HUDEP-2 (cell line): ENCODE results near the gene UVSSA.
"Not testable (repeated sequence)": the region's sequence is repeated elsewhere in the genome, so short reads cannot be mapped to it uniquely, and the experiment has no call there.

Source experiments
- DNase-seq, 76 experiments: peaks; one replicate each; lab custom pipeline; 2025; ENCODE audit not compliant: unreplicated experiment in 76 of 76; lab: John Stamatoyannopoulos, UW

The UVSSA gene

DNA sequence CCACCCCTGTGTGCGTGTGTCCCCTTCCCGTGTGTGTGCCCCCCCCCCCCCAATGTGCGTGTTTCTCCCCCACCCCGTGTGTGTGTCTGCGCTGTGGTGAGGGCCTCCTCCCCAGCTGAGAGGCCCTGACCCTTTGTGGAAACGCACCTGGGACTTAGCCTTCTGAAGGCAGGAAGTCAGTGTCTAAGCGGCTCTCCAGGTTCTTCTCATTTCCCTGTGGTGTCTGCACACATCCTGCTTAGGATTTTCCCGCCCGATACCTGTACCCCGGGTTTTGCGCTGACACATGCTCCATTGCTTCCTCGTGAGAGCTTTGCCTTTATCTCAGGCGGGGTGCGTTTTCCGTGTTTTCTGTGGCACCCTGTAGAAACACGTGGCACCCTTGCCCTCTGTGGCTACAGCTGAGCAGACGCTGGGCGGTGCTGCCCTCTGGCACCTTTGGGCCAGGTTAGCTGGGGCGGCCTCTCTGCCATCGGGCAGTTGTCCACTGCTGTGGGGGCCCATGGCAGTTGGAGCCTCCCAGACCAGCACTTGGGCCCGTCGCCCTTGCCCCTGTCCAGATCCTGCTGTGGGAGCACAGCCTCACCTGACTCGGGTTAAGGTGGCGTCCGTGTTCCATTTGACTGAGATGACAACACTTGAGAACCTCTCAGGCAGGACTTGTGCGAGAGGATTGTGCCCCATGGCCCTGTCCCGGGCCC lies 31.0 kb upstream of the UVSSA start:
- no peak for DNase-seq

DNA sequence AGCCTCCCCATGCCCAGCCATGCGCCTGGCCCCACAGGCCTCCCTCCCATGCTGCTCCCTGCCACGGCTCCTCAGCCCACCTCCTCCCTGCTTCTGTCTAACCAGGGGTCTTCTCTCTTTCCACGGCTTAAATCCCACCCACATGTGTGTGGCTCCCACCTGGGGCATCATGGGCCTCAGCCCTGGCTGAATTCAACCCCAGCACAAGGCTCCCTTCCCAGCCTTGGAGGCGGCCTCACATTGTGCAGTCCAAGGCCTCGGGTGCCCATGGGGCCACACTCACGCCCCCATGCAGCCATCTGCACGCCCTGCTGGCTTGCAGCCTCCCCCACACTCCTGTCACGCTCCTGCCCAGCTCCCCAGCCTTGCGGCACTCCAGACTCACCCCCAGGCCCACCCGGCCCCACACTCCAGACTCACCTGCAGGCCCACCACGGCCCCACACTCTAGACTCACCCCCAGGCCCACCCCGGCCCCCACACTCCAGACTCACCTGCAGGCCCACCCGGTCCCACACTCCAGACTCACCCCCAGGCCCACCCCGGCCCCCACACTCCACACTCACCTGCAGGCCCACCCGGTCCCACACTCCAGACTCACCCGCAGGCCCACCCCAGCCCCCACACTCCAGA lies 30.4 kb upstream of the UVSSA start:
- DNase-seq, result no peak

DNA sequence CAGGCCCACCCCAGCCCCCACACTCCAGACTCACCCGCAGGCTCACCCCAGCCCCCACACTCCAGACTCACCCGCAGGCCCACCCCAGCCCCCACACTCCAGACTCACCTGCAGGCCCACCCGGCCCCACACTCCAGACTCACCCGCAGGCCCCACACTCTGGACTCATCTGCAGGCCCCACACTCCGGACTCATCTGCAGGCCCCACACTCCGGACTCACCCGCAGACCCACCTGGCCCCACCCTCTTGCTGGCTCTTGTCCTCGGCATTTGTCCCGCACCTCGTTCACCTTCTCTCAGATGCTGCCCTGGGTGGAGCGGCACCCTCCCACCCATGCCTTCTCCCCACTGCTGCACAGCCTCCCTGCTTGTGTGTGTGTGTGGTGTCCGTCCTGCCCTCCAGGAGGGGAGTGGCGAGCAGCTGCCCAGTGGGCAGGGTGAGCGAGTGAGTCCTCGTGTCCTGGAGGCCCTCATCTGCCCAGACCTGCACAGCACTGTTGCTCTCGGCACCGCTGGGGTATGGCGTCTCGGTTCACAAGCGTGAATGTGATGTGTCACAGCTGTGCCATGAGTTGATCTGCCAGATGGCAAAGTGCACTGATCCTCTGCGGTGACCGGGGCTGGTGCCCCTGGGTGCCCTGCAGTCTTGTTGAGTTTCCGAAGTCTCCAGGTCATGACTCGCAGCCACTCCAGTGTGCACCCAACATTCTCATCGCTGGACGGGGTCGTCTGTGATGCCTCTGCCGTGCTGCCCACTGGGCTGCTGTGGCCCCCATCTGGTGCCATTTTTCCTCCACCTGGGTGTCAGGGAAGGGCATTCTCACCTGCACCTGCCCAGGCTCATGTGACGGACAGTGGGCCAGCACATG lies 29.6 kb upstream of the UVSSA start:
- DNase-seq, result no peak

DNA sequence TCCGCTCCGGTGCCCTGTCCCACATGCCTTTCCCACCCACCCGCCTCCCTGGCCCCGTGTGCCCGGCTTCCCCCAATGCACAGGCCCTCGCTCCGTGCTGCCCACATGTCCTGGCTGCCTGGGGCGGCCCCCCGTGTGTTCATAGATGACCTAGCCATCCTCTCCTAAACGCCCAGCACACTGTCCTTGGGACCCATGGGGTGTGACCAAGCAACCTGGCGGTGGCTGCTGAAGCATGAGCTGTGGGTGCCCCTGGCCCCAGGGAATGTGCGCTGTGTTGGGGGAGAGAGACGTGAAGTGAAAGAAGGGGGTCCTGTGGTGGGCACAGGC lies 29.0 kb upstream of the UVSSA start:
- no peak for DNase-seq

DNA sequence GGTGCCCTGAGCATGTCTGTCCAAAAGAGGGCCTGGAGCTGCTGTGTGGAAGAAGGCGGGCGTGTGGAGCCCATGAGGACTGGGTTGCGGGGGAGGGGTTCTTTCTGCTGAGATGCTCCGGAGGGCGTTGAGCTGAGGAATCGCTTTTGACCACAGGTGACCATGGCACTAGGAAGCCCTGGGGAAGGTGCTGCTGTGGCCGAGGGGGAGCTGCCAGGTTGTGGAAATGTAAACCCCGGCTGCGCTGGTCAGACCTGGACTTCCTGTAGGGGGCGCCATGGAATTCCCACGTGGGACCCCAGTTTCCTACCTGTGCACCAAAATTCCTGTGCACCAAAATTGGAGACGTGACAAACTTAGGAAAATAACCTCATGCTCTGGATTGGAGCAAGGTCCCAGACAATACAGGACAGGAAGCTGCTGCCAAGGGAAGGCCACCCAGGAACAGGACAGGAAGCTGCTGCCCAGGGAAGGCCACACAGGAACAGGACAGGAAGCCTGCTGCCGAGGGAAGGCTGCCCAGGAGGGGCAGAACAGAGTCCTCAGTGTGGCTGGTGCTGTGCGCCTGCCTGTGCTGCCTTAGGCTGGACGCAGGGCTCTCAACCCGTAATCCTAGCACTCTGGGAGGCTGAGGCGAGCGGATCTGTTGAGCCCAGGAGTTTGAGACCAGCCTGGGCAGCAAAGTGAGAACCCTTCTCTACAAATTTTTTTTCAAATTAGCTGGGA lies 28.4 kb upstream of the UVSSA start:
- peak in 1 of 76 experiments; percentile 6 for DNase-seq

DNA sequence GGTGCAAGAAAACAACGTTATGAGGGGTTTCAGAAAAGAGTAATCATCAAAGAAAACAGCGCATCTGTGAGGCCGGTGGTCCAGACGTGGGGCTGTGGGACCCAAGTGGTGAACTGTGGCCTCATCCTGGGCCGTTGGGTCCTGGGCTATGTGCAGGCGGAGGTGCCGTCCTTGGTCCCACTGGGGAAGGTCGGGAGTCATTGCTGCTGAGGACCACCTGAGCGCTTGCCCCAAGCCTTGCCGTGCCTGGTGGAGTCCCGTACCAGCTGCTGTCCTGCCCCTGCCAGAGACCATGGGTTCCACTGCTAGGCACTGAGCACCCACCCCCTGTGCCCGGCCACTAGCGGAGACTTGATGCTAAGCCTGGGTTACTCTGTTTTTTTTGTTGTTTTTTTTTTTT lies 25.5 kb upstream of the UVSSA start:
- no peak for DNase-seq

DNA sequence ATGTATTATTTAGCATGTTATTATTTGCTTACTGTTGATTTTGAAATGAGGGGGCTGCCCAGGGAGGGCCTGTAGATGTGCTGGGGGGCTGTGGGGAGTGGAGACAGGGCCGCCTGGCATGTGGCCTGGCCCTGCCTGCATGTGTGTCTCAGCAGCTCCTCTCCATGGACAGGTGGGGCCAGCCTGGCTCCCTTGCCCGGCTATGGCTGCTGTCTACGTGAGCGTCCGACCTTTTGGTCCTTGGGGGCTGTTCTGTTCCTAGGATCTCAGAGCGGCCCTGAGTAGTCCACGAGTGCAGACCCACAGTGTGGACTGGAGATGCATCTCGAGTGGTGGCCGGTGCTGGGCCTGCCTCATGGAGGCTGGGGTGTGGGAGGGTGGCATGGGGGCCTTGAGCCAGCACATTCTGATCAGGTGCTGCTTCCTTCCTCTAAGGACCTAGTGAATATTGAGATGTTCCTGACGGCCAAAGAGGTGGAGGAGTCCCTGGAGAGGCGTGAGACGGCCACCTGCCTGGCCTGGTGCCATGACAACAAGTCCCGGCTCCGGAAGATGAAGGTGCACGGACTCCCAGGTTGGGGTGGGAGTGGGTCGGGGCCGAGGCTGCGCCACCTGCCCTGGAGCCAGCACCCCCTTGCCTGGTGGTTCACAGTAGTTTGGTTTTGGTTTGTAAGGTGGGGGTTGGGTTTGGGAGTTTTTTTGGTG lies 24.9 kb upstream of the UVSSA start:
- DNase-seq, result no peak

DNA sequence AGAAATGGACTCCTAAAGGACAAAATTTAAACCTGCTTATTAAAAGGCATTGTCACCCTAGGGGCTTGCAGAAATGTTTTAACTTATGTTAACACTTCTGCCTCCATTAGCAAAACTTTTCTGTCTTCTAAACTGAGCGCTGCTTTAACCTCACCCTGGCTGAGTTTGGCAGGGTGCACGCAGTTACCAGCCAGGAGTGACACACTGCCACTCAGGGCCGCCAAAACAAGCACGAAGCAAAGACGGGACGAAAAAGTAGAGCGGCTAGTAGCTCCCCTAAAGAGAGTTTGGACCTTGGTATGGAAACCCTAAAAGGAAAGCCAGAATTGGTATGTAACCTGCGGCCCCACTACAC lies 23.8 kb upstream of the UVSSA start:
- no peak for DNase-seq

DNA sequence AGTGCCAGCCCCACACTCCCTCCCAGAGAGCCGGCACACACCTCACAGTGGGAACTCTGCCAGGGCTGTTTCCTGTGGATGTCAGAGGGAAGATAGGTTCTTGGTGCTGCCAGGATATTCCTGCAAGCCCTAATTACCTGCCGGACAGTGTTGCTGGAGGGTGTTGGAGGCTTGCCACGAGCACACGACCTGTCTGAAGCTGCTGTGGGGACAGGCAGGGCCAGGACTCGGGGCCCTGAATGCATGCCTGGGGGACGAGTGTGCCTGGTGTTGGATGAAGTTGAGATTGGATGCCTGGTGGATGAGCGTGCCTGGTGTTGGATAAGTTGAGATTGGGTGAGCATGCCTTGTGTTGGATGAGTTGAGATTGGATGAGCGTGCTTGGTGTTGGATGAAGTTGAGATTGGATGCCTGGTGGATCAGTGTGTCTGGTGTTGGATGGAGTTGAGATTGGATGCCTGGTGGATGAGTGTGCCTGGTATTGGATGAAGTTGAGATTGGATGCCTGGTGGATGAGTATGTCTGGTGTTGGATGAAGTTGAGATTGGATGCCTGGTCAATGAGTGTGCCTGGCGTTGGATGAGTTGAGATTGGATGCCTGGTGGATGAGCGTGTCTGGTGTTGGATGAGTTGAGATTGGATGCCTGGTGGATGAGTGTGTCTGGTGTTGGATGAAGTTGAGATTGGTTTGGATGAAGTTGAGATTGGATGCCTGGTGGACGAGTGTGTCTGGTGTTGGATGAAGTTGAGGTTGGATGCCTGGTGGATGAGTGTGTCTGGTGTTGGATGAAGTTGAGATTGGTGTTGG lies 23.2 kb upstream of the UVSSA start:
- no peak for DNase-seq

DNA sequence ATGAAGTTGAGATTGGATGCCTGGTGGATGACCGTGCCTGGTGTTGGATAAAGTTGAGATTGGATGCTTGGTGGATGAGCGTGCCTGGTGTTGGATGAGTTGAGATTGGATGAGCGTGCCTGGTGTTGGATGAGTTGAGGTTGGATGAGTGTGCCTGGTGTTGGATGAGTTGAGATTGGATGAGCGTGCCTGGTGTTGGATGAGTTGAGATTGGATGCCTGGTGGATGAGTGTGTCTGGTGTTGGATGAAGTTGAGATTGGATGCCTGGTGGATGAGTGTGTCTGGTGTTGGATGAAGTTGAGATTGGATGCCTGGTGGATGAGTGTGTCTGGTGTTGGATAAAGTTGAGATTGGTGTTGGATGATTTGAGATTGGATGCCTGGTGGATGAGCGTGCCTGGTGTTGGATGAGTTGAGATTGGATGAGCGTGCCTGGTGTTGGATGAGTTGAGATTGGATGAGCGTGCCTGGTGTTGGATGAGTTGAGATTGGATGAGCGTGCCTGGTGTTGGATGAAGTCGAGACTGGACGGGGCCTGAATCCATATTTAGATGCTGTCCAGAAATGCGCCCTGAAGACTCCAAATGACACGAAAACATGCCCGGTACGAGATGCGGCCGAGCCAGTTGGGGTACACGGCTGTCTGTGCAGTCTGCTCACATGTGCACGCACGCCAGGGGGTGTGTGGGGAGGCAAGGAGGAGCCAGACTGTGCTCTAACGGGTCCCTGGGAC lies 22.4 kb upstream of the UVSSA start:
- DNase-seq, result not testable (repeated sequence)

DNA sequence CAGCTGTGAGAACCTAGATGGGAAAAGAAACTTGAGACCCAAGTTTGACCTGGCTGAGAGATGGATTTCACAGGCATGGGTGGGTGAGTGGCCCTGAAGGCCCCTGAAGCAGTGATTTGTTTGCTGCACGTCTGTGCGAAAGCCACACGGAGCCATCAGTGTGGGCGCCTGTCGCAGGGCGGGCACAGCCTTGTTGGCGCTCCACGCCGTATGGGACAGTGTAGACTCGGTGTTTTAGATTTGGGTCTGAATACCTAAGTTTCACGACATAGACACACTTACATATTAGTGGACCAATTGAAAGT lies 21.9 kb upstream of the UVSSA start:
- no peak for DNase-seq

DNA sequence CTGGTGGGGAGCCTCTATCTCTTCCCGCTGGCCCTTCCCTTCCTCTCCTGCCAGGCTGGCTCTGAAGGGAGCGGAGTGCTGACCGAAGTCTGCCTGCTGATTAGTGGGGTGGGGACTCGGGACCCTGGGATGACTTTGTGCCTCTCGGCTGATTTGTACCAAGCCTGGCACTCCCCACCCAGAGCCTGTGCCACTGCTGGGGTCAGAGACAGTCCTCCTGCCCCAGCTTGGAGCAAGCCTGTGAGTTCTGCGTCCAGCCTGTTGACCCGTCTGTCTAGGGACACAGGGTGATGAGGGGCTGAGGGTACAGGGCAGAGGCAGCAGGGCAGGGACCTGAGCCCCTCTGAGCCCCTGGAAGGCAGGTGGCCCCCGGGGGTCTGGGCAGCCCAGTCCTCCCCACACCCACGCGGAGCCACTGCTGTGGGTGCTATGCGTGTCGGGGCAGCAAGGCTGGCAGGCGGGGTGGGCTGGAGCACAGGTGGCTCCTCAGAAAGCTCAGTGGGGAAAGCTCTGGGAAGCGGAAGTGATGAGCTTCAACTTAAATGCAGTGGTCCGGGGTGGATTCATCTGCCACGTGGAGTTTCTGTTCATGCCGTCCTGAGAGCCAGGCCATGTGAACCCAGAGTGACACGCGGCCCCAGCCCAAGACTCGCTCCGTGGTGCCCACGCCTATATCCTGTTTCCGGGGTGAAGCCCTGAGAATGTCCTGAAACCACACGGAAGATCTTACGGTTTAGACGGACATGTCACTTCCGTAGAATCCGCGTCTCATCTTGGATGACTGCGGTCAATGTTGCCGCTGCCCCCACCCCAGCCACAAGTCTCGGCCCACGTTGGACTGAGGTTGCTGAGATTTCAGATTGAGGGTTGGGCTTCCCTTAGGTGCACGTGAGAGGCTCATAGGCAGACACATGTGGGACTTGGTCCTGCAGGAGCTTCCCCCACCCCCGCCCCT lies 21.1 kb upstream of the UVSSA start:
- no peak for DNase-seq

DNA sequence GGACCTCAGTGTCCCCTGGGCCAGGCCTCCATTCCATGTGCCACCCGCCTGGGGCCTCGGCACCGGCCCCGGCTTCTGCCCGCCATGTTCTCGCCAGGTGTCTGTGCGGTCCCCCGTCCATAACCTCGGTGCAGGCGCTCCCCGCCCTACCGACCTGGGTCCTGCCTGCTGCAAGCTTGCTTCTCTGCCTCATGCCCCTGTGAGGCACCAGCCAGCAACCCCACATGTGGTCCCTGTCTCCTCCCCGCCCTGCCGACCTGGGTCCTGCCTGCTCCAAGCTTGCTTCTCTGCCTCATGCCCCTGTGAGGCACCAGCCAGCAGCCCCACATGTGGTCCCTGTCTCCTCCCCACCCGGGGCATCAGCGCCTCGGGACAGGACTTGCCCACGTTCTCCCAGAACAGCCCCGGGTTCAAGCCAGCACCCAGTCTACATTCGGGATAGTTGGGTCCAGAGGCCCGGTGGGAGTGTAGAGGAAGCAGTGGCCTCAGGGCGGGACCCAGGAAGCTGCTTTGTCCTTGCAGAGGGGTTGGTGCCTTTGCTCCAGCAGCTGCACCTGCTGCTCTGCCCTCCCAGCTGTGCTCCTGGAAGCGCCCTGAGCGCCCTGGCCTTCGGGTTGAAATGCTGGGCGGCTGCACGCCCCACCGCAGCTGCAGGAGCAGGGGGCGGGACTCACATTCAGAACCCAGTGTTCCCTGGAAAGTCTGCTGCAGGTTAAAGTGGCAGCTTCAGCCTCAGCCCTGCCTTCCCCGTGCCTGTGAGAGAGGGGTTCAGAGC lies 20.1 kb upstream of the UVSSA start:
- no peak for DNase-seq

DNA sequence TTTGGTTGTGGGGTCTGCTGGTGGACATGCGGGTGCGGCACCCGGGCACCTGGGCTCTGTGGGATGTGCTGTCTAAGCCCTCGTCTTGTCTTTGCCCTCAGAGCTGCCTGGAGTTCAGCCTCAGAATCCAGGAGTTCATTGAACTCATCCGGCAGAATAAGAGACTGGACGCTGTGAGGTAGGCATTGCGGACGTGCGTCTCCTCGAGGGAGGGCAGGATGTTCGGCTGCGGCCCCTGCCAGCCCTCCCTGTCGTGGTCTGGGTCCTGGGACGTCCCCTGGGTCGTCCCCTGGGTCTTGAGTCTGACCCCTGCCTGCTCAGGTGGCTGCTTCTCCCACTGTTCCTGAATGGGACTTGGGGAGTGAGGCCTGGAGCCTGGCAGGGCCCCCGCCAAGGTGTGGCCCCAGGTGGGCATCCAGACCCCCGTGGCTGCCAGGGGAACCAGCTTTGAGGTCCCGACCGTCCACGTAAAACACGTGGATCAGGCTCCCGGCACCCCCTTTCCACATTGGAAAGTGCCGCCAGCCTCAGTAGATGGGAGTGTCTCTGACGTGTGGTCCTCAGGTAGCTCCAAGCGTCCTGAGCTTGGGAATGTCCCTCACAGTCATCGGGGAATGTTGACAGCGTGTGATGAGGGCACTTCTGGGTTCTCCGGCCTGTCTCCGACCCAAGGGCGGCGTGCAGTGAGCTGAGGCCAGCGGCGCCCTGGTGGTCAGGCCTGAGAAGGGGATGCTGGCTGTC lies 19.3 kb upstream of the UVSSA start:
- no peak for DNase-seq

DNA sequence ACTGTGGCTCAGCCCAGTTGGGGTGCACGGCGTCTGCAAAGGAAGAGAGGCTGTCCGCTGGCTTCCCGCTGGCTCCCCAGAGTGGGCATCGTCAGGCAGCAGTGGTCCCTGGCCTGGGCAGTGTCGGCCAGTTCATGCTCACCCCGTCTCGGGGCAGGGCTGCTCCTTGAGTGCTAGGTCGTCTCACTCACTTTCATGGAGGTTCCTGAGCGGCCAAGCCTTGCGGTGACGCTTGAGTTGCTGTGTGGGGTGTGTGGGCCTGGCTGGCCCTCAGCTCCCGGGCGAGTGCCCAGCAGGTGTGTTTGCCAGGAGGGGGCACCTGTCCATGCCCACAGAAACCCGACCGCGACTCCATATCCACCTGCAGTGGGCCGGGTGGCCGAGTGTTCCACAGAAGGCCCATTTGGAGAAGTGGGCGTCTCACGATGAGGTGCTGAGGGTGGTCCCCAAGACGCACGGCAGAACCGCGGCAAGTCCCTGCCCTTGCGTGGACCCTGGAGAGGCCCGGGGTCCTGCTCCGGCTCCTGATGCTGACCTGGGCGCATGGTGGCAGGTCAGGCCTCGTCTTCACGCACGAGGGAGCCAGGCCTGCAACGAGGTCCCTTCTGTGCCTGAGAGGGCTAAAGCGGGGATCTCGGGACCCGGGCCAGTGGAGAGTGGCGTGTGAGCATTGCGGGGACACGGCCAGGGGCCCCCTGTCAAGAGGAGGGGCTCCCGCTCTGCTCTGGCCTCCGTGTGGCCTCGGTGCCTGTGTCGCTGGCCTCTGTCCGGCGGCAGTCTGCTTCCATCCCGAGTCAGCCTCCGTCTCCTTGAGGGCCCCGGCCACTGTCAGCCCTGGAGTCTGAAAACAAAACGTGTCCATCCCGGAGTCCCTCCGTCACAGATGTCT lies 18.5 kb upstream of the UVSSA start:
- DNase-seq, result no peak
